Fibroblast of mammary gland (primary cell): Measurements from ENCODE around the gene C16orf86.

Experiments used
- DNase-seq: peaks from one replicate; pipeline ENCODE4 v3.0.0-alpha.2; 2010; ENCODE audit warnings: low read depth
- H3K4me3 ChIP-seq: 2 replicates; pipeline ENCODE4 v1.5.1; 2011; ENCODE audit warnings: low read depth, mild to moderate bottlenecking, low read length, moderate library complexity; ENCODE audit not compliant: control insufficient read depth
- TF ChIP-seq, protein P1 (sequence below): conservative IDR thresholded peaks from 2 replicates; pipeline ENCODE4 v1.5.1; 2011; ENCODE audit warnings: low read depth, low read length, inconsistent platforms; ENCODE audit not compliant: control insufficient read depth, insufficient read depth

C16orf86 gene

GRCh38 chr16:67649494-67649931 is 17.1 kb upstream of the C16orf86 start:
- no peak overlapping the region for H3K4me3 ChIP-seq
- TF ChIP-seq, protein P1, sequence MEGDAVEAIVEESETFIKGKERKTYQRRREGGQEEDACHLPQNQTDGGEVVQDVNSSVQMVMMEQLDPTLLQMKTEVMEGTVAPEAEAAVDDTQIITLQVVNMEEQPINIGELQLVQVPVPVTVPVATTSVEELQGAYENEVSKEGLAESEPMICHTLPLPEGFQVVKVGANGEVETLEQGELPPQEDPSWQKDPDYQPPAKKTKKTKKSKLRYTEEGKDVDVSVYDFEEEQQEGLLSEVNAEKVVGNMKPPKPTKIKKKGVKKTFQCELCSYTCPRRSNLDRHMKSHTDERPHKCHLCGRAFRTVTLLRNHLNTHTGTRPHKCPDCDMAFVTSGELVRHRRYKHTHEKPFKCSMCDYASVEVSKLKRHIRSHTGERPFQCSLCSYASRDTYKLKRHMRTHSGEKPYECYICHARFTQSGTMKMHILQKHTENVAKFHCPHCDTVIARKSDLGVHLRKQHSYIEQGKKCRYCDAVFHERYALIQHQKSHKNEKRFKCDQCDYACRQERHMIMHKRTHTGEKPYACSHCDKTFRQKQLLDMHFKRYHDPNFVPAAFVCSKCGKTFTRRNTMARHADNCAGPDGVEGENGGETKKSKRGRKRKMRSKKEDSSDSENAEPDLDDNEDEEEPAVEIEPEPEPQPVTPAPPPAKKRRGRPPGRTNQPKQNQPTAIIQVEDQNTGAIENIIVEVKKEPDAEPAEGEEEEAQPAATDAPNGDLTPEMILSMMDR = no peak

DNA sequence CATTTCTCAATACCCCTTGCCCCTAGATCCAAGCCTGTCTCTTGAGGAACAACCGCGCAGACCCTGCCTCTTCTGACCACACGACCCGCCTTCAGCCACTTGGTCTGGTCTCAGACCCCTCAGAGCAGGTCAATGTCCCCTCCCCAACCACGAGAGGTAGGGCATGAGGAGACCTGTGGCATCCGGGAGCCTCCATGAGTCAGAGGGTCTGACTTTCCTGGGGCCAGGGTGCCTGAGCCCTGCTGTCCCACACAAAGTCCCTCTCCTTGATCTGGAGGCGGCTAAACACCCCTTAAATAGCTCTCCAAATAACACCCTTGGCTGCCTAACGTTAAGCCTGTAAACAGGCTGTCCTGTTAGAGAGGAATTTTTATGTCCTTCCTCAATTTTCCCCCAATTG is 16.6 kb upstream of the C16orf86 start:
- TF ChIP-seq, protein P1 = no peak
- no peak for DNase-seq
- no peak overlapping the region for H3K4me3 ChIP-seq

More at GRCh38 chr16:67649494-67649931, 17.1 kb upstream of the C16orf86 start:
- DNase-seq = no peak

DNA sequence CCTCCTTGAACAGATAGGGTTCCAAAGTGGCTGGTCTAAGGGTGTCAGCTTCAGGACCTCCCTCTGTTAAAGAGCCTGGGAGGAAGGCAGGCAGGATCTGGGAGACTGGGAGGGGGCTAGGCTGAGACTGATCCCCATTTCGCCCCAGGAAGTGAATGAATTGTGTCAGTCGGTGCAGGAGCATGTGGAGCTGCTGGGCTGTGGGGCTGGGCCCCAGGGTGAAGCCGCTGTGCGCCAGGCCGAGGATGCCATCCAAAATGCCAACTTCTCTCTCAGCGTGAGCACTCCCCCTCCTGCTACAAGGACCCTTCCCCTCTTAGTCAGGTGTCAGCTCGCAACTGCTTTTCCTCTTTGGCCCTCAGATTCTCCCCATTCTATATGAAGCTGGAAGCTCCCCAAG is 15.6 kb upstream of the C16orf86 start:
- TF ChIP-seq, protein P1 = no peak
- DNase-seq = no peak
- H3K4me3 ChIP-seq = no peak overlapping the region

- DNase-seq = no peak
- TF ChIP-seq, protein P1 = no peak
- no peak overlapping the region for H3K4me3 ChIP-seq
Observed at GRCh38 chr16:67651847-67652246, 14.8 kb upstream of the C16orf86 start.

DNA sequence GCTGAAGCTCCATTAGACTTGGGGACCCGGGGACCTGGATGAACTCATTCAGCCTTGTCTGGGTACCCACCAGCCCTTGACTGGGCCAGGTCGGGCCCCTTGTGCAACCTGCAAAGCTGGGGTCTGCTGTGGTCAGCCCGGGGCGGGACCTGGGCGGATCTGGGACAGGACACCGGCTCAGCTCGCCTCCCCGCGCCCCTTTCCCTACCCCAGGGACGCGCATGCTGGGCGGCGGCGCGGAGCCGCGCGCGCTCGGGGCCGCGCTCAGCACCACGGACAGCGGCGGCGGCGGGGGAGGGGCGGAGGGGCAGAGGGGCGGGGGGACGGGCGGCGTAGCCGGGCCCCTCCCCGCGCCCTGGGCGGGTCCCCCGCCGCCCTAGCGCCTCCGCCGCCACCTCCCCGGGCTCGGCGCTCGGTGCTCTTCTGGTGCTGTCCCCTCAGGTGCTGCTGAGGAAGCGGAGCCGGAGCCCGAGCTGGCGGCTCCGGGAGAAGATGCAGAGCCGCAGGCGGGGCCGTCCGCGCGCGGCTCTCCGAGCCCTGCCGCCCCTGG is 14.0 kb upstream of the C16orf86 start:
- DNase-seq = no peak
- TF ChIP-seq, protein P1 = no peak
- peak overlapping the region; percentile 9 for H3K4me3 ChIP-seq

DNA sequence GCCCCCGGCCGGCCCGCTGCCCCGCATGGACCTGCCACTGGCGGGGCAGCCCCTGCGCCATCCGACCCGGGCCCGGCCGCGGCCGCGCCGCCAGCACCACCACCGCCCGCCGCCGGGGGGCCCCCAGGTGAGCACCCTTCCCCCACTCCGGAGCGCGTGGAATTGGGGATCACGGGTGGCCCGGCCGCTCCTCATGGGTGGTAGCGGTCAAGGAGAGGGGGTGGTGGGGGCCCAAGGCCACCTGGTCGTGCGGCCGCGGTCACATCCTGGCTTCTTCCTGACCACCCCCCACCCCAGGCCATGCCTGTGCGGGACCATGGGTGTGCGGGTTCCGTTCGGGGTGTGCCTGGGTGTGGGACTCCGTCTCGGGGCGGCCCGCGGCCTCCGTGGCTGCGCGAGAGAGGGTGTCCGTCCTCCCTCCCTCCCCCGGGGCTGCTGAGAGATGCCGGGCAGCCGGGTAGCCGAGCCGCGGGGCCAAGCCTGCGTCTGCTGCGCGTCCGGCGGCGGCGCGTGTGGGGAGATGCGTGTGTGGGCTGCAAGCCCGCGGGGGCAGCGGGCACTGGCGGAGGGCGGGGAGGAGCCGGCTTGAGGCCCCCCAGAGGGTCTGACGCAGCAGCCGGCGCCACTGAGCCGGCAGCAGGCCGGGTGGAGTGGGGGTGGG is 13.4 kb upstream of the C16orf86 start:
- peak overlapping the region; percentile 35 for H3K4me3 ChIP-seq
- no peak for DNase-seq
- TF ChIP-seq, protein P1 = no peak
